CD4-positive, alpha-beta T cell (primary cell): ENCODE measurements around the gene ME3. TPM values are rescaled to one million over a fixed set of nuclear protein-coding genes. Genes with fewer than 3 reads are reported as not detected.

Experiments
- ATAC-seq: fragments of 200-7000 bp; cut with Tn5 transposase; one replicate; pipeline ENCODE4 v1.10.0; 2022; ENCODE audit warnings: mild to moderate bottlenecking; ENCODE audit not compliant: poor library complexity
- CTCF ChIA-PET: fragments of 350-600 bp; sonication (Branson Sonifier 250); formaldehyde crosslinking; loops from one replicate; lab custom pipeline; 2021; ENCODE audit warnings: antibody characterized with exemption, inconsistent platforms; lab: Charles Lee
- POLR2A ChIA-PET: fragments of 350-600 bp; sonication (Branson Sonifier 250); formaldehyde crosslinking; loops from one replicate; lab custom pipeline; 2021; ENCODE audit warnings: antibody characterized with exemption, inconsistent platforms; lab: Charles Lee
- DNase-seq, 14 experiments: peaks; one replicate each; pipeline ENCODE4 v3.0.0-alpha.2; 2013 to 2020; ENCODE audit warnings: mixed read lengths in 2 of 14
- H3K27ac ChIP-seq, 2 donors: one replicate each; pipeline versions ENCODE4 v1.5.1 to v1.7.0; 2013; ENCODE audit warnings: low read length in 2 of 2, low read depth in 1 of 2, mild to moderate bottlenecking in 1 of 2
- H3K27me3 ChIP-seq, 2 experiments: 1 replicate in 1 of 2; 2 replicates in 1 of 2; pipeline versions ENCODE4 v1.6.1 to v1.7.0; 2013; ENCODE audit warnings: low read length in 2 of 2, control low read depth in 1 of 2, mild to moderate bottlenecking in 1 of 2, moderate library complexity in 1 of 2; ENCODE audit not compliant: insufficient read depth in 2 of 2, control insufficient read depth in 1 of 2
- H3K36me3 ChIP-seq: one replicate; pipeline ENCODE4 v1.6.1; 2013; ENCODE audit warnings: low read length, control low read depth; ENCODE audit not compliant: insufficient read depth
- H3K4me1 ChIP-seq: one replicate; pipeline ENCODE4 v1.6.1; 2013; ENCODE audit warnings: low read length, control low read depth; ENCODE audit not compliant: insufficient read depth
- H3K4me3 ChIP-seq: one replicate; pipeline ENCODE4 v1.5.1; 2013; ENCODE audit warnings: mild to moderate bottlenecking, low read length, moderate library complexity
- H3K9me3 ChIP-seq, 2 experiments: 1 replicate in 1 of 2; 2 replicates in 1 of 2; pipeline versions ENCODE4 v1.6.1 to v1.7.0; 2013; ENCODE audit warnings: low read length in 2 of 2, mild to moderate bottlenecking in 2 of 2, control low read depth in 1 of 2, moderate library complexity in 1 of 2; ENCODE audit not compliant: control insufficient read depth in 1 of 2, insufficient read depth in 1 of 2
- H3K27ac Mint-ChIP-seq: one replicate; pipeline ENCODE4 v1.8.0; 2020; ENCODE audit warnings: mixed read lengths
- H3K27me3 Mint-ChIP-seq: one replicate; pipeline ENCODE4 v1.8.0; 2021; ENCODE audit warnings: mixed read lengths
- H3K36me3 Mint-ChIP-seq: one replicate; pipeline ENCODE4 v1.8.0; 2021; ENCODE audit warnings: low read depth, mixed read lengths
- H3K4me1 Mint-ChIP-seq: one replicate; pipeline ENCODE4 v1.8.0; 2021; ENCODE audit warnings: low read depth, mixed read lengths
- H3K4me3 Mint-ChIP-seq: one replicate; pipeline ENCODE4 v1.8.0; 2020; ENCODE audit warnings: mild to moderate bottlenecking, mixed read lengths
- H3K9me3 Mint-ChIP-seq: one replicate; pipeline ENCODE4 v1.8.0; 2020; ENCODE audit warnings: mixed read lengths
- intact Hi-C, 2 experiments: fragments of 100-400 bp; cut with DNase I in 1 of 2; cut with micrococcal nuclease in 1 of 2; formaldehyde crosslinking; loops; one replicate each; pipeline versions ENCODE4 v1.15.1 to v1.9.0; 2023 to 2025; cut with DNase I, micrococcal nuclease
- total RNA-seq, 174 experiments: library from RNA in 2 of 174; stranded (reverse) in 2 of 174; gene quantifications; one replicate each; pipeline ENCODE4 v1.2.3 and lab custom pipeline; 2021 to 2026
- TF ChIP-seq, protein P1 (sequence below): fragments of 200-600 bp; IDR thresholded peaks from one replicate; pipeline ENCODE4 v1.8.0; 2022; ENCODE audit warnings: antibody characterized with exemption, mild to moderate bottlenecking

Gene ME3
- total RNA-seq, 2 experiments from 2014 or later, result 9.1 to 10.6 TPM

DNA sequence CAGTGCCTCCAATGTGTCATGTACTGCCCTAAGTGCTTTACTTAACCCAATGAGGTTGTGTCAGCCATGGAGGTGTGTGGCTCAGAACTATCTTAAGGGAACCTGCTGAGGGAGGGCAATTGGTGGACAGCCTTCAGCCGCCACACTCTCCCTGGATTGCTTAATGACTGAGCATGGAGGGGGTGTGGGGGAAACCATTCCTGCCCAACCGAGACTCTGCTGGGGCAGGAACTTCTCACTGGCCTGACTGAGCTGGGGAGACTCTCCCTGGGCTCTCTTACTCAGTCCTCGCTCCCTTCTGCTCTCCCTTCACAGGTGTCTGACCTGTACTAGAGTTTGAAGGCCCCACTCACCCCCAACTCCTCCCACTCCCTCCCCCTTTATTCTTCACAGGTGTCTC, 183.0 kb downstream of the ME3 start:
- no peak overlapping the region for H3K27ac ChIP-seq
- no peaks in the 10 kb centered on the region for H3K36me3 Mint-ChIP-seq
- H3K4me3 Mint-ChIP-seq, result no peak overlapping the region
- no peaks in the 10 kb centered on the region for H3K9me3 Mint-ChIP-seq
- ATAC-seq (no peak), DNase-seq (no peak)
- CTCF ChIA-PET, result no interaction called here
- no peak overlapping the region for H3K27ac Mint-ChIP-seq
- no peaks in the 10 kb centered on the region for H3K27me3 Mint-ChIP-seq
- intact Hi-C loops, result no loop called here
- no peaks in the 10 kb centered on the region for H3K9me3 ChIP-seq
- no peak overlapping the region for H3K4me3 ChIP-seq
- POLR2A ChIA-PET, result no interaction called here
- H3K36me3 ChIP-seq, result no peaks in the 10 kb centered on the region
- TF ChIP-seq, protein P1, sequence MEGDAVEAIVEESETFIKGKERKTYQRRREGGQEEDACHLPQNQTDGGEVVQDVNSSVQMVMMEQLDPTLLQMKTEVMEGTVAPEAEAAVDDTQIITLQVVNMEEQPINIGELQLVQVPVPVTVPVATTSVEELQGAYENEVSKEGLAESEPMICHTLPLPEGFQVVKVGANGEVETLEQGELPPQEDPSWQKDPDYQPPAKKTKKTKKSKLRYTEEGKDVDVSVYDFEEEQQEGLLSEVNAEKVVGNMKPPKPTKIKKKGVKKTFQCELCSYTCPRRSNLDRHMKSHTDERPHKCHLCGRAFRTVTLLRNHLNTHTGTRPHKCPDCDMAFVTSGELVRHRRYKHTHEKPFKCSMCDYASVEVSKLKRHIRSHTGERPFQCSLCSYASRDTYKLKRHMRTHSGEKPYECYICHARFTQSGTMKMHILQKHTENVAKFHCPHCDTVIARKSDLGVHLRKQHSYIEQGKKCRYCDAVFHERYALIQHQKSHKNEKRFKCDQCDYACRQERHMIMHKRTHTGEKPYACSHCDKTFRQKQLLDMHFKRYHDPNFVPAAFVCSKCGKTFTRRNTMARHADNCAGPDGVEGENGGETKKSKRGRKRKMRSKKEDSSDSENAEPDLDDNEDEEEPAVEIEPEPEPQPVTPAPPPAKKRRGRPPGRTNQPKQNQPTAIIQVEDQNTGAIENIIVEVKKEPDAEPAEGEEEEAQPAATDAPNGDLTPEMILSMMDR, result no peak
- H3K27me3 ChIP-seq, result no peaks in the 10 kb centered on the region
- H3K4me1 ChIP-seq, result no peaks in the 10 kb centered on the region
- no peaks in the 10 kb centered on the region for H3K4me1 Mint-ChIP-seq

DNA sequence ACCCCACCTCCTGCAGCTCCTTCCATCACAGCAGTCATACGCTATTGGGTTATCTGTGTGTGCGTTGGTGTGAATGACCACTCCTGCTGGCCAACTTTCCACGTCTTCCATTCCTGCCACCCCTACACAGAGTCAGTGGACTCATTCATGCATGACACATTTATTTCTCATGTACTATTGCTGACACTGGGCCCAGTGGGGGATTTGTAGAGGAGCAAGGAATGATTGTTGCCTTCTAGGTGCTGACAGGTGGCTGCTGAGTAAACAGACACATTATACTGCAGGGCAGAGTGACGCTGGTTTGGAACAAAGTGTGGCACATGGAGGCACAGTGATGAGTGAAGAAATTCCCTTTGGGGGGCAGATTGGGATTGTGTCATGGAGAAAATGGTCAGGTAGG, 183.9 kb downstream of the ME3 start:
- Histone ChIP-seq H3K4me1 (no peaks in the 10 kb centered on the region), H3K9me3 (no peaks in the 10 kb centered on the region), H3K4me3 (no peak overlapping the region), H3K27ac (no peak overlapping the region), H3K36me3 (no peaks in the 10 kb centered on the region), H3K27me3 (no peaks in the 10 kb centered on the region)
- DNase-seq (no peak), ATAC-seq (no peak)
- intact Hi-C loops, result no loop called here
- CTCF ChIA-PET, result no interaction called here
- Mint-ChIP-seq H3K36me3 (no peaks in the 10 kb centered on the region), H3K4me3 (no peak overlapping the region), H3K4me1 (no peaks in the 10 kb centered on the region), H3K9me3 (no peaks in the 10 kb centered on the region), H3K27me3 (no peaks in the 10 kb centered on the region), H3K27ac (no peak overlapping the region)
- POLR2A ChIA-PET, result no interaction called here
- TF ChIP-seq, protein P1, result no peak

DNA sequence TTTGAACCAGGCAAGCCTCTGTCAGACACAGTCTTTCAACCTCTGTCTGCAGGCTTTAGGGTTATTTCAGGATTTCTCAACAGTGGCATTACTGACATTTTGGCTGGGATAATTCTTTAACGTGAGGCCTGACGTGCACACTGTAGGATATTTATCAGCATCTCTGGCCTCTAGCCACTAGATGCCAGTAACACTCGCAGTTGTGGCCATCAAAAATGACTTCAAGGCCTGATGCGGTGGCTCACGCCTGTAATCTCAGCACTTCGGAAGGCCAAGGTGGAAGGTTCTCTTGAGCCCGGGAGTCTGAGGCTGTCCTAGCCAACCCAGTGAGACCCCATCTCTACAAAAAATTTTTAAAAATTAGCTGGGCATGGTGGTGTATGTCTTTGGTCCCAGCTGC, 184.7 kb downstream of the ME3 start:
- Mint-ChIP-seq H3K4me1 (no peaks in the 10 kb centered on the region), H3K4me3 (no peak overlapping the region), H3K9me3 (no peaks in the 10 kb centered on the region), H3K27ac (no peak overlapping the region), H3K36me3 (no peaks in the 10 kb centered on the region), H3K27me3 (no peaks in the 10 kb centered on the region)
- Histone ChIP-seq H3K36me3 (no peaks in the 10 kb centered on the region), H3K4me1 (no peaks in the 10 kb centered on the region), H3K4me3 (no peak overlapping the region), H3K9me3 (no peaks in the 10 kb centered on the region), H3K27me3 (no peaks in the 10 kb centered on the region), H3K27ac (no peak overlapping the region)
- TF ChIP-seq, protein P1, result no peak
- no peak for DNase-seq
- ChIA-PET POLR2A (no interaction called here), CTCF (no interaction called here)
- ATAC-seq, result no peak
- intact Hi-C loops, result no loop called here
